CD4-positive, alpha-beta T cell treated with Interleukin-4 for 4 hours (primary cell): ENCODE results near the gene MESD.

ENCODE experiments used
- DNase-seq: peaks from one replicate; pipeline ENCODE4 v3.0.0-alpha.2; 2020

Gene MESD

GRCh38 chr15:80957556-80957955 lies 32.1 kb downstream of the MESD start:
- no peak for DNase-seq

- peak; percentile 60 for DNase-seq
These were observed 33.8 kb downstream of the MESD start for GRCh38 chr15:80955571-80956452.

DNA sequence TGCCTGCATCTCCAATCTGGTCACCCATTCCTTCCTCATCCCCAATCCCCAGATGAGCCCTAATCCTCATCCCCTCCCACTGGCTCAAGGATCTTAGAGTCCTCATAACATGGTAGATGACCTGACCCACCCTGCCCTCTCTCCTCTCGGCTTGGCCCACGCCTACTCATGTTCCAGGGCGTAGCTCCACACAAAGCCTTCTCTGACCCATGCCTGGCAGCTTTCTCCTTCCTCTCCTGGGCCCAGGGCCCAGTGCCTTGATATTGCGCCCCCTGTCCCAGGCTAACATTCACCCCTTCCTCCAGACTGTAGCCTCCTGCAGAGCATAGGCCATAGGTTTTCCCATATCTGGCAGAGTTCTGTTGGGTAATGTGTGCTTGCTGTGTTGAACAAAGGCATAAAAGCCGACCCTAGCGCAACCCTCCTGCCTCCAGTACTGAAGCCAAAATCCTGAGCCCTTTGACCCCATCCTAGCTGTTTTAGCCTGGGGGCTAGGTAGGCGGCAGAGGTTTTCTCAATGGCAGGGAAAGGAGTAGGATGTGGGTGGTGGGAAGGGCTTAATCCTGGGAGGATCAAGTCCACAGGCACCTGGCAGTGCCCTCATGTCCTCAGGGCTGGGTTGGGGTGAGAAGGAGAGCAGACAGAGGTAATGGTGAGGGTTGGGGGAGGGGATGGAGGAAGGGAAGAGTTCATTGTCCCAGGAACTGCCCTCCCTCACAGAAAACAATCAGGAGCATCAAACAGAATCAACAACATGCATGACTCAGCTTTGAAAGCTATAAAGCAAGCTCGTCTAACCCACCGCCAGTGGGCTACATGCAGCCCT lies 35.5 kb downstream of the MESD start:
- DNase-seq, result no peak

GRCh38 chr15:80953001-80953952 lies 36.3 kb downstream of the MESD start:
- DNase-seq, result no peak

- DNase-seq, result no peak
These were observed 37.7 kb downstream of the MESD start for GRCh38 chr15:80951941-80952340.

DNA sequence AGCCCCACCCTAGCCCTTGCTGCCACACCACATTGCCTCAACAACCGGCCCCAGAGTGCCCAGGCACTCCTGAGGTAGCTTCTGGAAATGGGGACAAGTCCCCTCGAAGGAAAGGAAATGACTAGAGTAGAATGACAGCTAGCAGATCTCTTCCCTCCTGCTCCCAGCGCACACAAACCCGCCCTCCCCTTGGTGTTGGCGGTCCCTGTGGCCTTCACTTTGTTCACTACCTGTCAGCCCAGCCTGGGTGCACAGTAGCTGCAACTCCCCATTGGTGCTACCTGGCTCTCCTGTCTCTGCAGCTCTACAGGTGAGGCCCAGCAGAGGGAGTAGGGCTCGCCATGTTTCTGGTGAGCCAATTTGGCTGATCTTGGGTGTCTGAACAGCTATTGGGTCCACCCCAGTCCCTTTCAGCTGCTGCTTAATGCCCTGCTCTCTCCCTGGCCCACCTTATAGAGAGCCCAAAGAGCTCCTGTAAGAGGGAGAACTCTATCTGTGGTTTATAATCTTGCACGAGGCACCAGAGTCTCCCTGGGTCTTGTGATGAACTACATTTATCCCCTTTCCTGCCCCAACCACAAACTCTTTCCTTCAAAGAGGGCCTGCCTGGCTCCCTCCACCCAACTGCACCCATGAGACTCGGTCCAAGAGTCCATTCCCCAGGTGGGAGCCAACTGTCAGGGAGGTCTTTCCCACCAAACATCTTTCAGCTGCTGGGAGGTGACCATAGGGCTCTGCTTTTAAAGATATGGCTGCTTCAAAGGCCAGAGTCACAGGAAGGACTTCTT lies 39.1 kb downstream of the MESD start:
- no peak for DNase-seq

DNA sequence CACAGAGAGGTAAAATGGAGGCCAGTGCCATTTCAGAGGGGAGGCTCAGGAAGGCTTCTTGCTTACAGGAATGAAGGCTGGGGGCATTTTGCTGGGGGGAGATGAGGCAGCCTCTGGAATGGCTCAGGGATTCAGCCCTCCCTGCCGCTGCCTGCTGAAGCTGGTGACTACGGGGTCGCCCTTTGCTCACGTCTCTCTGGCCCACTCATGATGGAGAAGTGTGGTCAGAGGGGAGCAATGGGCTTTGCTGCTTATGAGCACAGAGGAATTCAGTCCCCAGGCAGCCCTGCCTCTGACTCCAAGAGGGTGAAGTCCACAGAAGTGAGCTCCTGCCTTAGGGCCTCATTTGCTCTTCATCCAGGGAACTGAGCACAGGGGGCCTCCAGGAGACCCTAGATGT lies 39.9 kb downstream of the MESD start:
- no peak for DNase-seq

DNA sequence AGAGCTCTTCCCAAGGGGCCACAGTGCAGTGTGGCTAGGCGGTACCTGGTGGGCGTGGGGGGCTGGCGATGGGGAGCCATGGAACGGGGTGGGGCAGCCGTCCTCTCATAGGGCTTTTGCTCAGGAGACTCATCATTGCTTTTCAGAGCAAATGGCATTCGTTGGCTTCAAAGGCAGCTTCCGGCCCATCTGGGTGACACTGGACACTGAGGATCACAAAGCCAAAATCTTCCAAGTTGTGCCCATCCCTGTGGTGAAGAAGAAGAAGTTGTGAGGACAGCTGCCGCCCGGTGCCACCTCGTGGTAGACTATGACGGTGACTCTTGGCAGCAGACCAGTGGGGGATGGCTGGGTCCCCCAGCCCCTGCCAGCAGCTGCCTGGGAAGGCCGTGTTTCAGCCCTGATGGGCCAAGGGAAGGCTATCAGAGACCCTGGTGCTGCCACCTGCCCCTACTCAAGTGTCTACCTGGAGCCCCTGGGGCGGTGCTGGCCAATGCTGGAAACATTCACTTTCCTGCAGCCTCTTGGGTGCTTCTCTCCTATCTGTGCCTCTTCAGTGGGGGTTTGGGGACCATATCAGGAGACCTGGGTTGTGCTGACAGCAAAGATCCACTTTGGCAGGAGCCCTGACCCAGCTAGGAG lies 40.8 kb downstream of the MESD start:
- DNase-seq, result no peak

- no peak for DNase-seq
These were observed 43.0 kb downstream of the MESD start for GRCh38 chr15:80946576-80946975.

DNA sequence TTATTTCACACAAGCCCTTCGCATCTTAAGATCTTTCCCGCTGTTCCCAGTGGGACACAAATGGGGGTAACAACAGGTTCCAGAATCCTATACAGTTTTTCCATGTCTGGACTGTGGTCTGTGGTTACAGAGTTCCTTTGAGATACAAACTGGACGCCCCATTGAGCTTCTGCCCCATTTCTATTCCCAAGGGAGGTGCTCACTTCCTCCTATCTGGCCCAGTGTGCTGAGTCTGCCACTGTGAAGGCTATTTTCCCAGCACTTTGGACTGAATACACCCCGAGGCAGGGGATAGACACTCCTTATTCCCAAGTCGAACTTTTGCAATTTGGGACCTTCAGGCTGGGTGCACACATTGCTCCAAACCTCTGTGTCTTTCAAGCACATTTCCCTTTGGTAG lies 44.0 kb downstream of the MESD start:
- no peak for DNase-seq

DNA sequence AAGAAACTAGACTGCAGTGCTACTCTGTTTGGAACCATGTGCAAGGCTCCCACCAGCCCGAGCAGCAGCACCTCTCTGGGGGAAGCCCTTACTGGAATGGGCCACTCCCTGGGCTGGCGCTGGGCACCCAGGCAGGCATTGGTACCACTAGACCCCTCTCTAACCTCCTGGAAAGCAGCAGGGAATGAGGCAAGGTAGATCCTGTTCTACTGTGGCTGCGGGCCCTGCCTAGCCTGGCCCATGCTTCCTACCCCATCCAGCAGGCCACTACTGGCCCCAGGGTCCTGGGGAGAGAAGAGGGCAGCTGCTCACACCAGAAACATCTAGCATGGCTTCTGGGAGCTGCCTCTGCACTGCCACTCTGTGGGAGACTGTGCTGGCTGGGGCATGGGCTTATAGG lies 44.8 kb downstream of the MESD start:
- DNase-seq, result no peak

DNA sequence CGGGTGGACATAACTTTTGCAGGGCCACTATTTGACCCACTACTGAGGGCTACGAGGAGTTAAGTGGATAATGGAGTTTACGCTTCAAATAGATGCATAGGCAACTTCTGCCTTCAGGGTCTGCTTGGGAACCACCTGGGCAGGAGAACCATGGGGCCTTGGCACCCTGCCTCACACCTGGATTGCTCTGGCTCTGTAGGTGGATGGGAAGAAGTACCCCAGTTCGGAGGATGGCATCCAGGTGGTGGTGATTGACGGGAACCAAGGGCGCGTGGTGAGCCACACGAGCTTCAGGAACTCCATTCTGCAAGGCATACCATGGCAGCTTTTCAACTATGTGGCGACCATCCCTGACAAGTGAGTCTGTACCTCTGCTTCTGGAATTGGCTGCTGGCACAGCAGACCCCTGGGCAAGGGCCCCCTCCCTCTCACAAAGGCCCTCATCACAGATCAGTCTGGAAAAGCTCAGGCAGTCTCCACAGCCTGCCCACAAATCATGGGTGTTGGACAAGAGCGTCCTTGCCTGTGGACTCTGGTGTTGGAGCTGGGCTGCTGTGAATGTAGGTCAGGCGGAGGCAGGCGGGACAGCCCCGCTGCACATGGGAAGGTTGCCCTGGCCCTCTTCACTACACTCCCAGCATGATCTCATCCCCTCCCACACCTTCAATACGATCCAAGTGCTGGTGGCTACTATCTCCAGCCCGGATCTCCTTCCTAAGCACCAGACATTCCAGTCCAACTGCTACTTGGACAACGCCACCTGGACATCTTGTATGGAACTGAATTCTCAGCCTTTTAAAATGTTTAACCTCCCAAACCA lies 46.7 kb downstream of the MESD start:
- no peak for DNase-seq

- no peak for DNase-seq
These were observed 47.4 kb downstream of the MESD start for GRCh38 chr15:80942266-80942665.

DNA sequence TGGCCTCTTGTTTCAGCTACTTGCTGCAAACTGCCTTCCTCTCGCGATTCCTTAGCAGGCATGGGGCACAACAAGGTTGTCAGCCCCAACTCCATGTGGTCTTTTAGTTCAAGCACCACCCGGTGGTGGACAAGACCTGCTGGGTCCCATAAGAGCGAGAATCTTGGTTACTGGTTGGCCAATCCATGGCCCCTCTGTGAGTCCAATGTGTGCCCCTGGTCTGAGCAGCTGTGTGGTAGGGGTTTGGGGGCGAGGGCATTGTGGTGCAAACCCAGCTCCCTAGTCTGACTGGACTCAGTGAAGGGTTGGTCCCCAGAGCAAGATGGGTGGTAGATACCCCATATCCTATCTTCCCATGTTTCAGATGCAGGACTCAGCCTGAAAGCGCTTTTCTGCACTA lies 48.8 kb downstream of the MESD start:
- DNase-seq, result no peak

- DNase-seq, result no peak
These were observed 49.3 kb downstream of the MESD start for GRCh38 chr15:80940331-80940730.

GRCh38 chr15:80939216-80939615 lies 50.4 kb downstream of the MESD start:
- DNase-seq, result no peak

DNA sequence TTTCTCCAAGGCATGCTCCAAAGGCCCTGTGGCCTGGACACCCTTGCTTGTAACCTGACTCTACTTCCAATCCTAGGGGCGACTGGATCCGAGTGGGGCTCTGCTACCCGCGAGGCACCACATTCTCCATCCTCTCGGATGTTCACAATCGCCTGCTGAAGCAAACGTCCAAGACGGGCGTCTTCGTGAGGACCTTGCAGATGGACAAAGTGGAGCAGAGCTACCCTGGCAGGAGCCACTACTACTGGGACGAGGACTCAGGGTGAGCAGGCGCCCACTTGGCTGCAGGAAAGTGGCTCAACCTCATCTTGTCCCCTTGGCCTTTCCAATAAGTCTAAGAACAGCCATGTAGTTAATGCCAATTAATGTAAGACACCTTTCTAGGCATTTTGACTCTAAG lies 51.9 kb downstream of the MESD start:
- no peak for DNase-seq

- no peak for DNase-seq
These were observed 53.1 kb downstream of the MESD start for GRCh38 chr15:80936288-80937078.

DNA sequence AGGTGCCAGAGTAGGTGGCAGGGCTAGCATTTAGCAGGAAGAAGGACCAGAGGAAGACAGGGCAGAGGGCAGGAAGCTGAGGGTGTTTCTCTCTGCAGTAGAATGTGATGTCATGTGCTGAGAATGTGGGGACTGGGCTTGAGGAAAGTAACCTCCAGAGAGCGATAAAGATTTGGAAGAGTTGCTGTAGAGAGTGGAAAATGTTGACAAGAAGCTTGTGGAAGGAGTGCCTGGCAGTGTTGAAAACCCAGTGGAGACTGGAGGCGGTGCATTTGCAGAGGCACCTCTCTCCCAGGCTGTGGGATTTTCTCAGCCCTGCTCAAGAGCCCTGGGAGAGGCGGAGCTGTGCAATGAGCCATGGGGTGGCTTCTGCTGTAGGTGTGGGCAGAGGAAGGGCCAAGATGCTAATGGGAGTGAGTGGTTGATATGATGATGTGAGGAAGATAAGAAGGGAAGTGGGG lies 54.8 kb downstream of the MESD start:
- no peak for DNase-seq

DNA sequence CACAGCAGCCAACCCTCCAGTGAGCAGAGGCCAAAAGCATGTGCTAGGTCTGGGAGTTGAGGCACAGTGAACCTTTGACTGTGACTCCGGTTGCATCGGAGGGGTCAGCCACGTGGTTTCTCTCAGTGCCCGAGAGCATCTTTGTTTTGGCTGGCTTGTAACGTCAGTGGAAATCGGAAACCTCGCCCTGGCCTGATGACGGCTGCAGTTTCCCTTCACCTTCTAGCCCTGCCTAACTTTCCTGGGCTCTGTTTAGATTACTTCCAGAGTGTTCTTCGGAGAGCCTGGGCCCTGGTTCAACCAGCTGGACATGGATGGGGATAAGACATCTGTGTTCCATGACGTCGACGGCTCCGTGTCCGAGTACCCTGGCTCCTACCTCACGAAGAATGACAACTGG lies 56.6 kb downstream of the MESD start:
- DNase-seq, result no peak
